GM18873 (cell line): ENCODE data around the gene EFHB.
"Not testable (repeated sequence)": the region's sequence is repeated elsewhere in the genome, so short reads cannot be mapped to it uniquely, and the experiment has no call there.

Experiments used
- ATAC-seq: cut with Tn5 transposase; IDR thresholded peaks from one replicate; pipeline ENCODE4 v1.9.1; 2021; ENCODE audit warnings: mild to moderate bottlenecking, moderate library complexity, moderate number of reproducible peaks; ENCODE audit not compliant: unreplicated experiment, low FRiP score

The EFHB gene

GRCh38 chr3:19934098-19934566, at the start of gene EFHB:
Gene EFHB, minus strand, starts transcription at chr3:19934217. Its CDS starts 199 bp downstream, at chr3:19934018.
- no peak for ATAC-seq

GRCh38 chr3:19972054-19972453, 38.0 kb upstream of the EFHB start:
- no peak for ATAC-seq

GRCh38 chr3:19970327-19970726, 36.3 kb upstream of the EFHB start:
- ATAC-seq, result no peak

GRCh38 chr3:19967812-19968211, 33.8 kb upstream of the EFHB start:
- ATAC-seq, result no peak

- ATAC-seq, result no peak
These were observed 33.2 kb upstream of the EFHB start for GRCh38 chr3:19967208-19967607.

- ATAC-seq, result no peak
These were observed 27.9 kb upstream of the EFHB start for GRCh38 chr3:19961960-19962359.

GRCh38 chr3:19960696-19961095, 26.7 kb upstream of the EFHB start:
- ATAC-seq, result no peak

GRCh38 chr3:19959505-19959904, 25.5 kb upstream of the EFHB start:
- ATAC-seq, result no peak

- not testable (repeated sequence) for ATAC-seq
These were observed 23.3 kb upstream of the EFHB start for GRCh38 chr3:19957354-19957753.

GRCh38 chr3:19954676-19955075, 20.7 kb upstream of the EFHB start:
- ATAC-seq, result no peak

- ATAC-seq, result no peak
These were observed 16.3 kb upstream of the EFHB start for GRCh38 chr3:19950316-19950715.

- ATAC-seq, result no peak
These were observed 14.2 kb upstream of the EFHB start for GRCh38 chr3:19948226-19948591.

GRCh38 chr3:19947549-19948225, 13.7 kb upstream of the EFHB start:
- ATAC-seq, result no peak

- peak; percentile 96 for ATAC-seq
These were observed 13.0 kb upstream of the EFHB start, which contains the start of gene RAB5A for GRCh38 chr3:19946832-19947548. Gene RAB5A, plus strand, starts transcription at chr3:19947097. Its CDS starts 3,802 bp downstream, at chr3:19950899.

- peak; percentile 1 for ATAC-seq
These were observed 12.2 kb upstream of the EFHB start for GRCh38 chr3:19945969-19946831.

GRCh38 chr3:19945534-19945933, 11.5 kb upstream of the EFHB start:
- ATAC-seq, result no peak

- no peak for ATAC-seq
These were observed 6.6 kb upstream of the EFHB start for GRCh38 chr3:19940643-19941042.

- ATAC-seq, result no peak
These were observed 4.2 kb upstream of the EFHB start for GRCh38 chr3:19938295-19938627.

GRCh38 chr3:19937459-19938294, 3.7 kb upstream of the EFHB start:
- no peak for ATAC-seq

GRCh38 chr3:19932422-19932821, 1.6 kb downstream of the EFHB start:
- ATAC-seq, result no peak
